Measurements from ENCODE around the gene BACE2.

The BACE2 gene

GRCh38 chr21:41153443-41153842, 14.5 kb upstream of the BACE2 start:
- Histone ChIP-seq H3K4me1 (ENCODE audit: control insufficient read depth, insufficient read depth, low read length) (no peaks in the 10 kb centered on the region), H3K4me3 (ENCODE audit: low read depth, low read length) (no peak overlapping the region), H3K36me3 (ENCODE audit: control insufficient read depth in 2 of 2, insufficient read depth in 1 of 2, low read length in 2 of 2) (no peaks in the 10 kb centered on the region), H3K27ac (ENCODE audit: extremely low read depth, low read depth, low read length) (no peak overlapping the region), H3K9me3 (ENCODE audit: control insufficient read depth, insufficient read depth, low read depth, low read length) (no peaks in the 10 kb centered on the region)
- CTCF ChIA-PET = interaction anchor here (0.6 to 0.9 kb wide), 2 partner anchors 19 to 58 kb away, joined by 3 read pairs; no protein-coding TSS in a partner anchor
- POLR2A ChIA-PET = no interaction called here
- TF ChIP-seq, protein P1, sequence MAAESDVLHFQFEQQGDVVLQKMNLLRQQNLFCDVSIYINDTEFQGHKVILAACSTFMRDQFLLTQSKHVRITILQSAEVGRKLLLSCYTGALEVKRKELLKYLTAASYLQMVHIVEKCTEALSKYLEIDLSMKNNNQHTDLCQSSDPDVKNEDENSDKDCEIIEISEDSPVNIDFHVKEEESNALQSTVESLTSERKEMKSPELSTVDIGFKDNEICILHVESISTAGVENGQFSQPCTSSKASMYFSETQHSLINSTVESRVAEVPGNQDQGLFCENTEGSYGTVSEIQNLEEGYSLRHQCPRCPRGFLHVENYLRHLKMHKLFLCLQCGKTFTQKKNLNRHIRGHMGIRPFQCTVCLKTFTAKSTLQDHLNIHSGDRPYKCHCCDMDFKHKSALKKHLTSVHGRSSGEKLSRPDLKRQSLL (tag by site-specific recombination; IDR thresholded peaks at IDR 0.05) = no peak
- TF ChIP-seq PRDM1 (tag by site-specific recombination; IDR thresholded peaks at IDR 0.05) = peak; percentile 89
- TF ChIP-seq ZNF366 (tag by site-specific recombination; conservative IDR thresholded peaks at IDR 0.05) = peak; percentile 90
- TF ChIP-seq, protein P2, sequence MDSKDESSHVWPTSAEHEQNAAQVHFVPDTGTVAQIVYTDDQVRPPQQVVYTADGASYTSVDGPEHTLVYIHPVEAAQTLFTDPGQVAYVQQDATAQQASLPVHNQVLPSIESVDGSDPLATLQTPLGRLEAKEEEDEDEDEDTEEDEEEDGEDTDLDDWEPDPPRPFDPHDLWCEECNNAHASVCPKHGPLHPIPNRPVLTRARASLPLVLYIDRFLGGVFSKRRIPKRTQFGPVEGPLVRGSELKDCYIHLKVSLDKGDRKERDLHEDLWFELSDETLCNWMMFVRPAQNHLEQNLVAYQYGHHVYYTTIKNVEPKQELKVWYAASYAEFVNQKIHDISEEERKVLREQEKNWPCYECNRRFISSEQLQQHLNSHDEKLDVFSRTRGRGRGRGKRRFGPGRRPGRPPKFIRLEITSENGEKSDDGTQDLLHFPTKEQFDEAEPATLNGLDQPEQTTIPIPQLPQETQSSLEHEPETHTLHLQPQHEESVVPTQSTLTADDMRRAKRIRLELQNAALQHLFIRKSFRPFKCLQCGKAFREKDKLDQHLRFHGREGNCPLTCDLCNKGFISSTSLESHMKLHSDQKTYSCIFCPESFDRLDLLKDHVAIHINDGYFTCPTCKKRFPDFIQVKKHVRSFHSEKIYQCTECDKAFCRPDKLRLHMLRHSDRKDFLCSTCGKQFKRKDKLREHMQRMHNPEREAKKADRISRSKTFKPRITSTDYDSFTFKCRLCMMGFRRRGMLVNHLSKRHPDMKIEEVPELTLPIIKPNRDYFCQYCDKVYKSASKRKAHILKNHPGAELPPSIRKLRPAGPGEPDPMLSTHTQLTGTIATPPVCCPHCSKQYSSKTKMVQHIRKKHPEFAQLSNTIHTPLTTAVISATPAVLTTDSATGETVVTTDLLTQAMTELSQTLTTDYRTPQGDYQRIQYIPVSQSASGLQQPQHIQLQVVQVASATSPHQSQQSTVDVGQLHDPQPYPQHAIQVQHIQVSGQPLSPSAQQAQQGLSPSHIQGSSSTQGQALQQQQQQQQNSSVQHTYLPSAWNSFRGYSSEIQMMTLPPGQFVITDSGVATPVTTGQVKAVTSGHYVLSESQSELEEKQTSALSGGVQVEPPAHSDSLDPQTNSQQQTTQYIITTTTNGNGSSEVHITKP (tag by site-specific recombination; IDR thresholded peaks at IDR 0.05) = no peak

DNA sequence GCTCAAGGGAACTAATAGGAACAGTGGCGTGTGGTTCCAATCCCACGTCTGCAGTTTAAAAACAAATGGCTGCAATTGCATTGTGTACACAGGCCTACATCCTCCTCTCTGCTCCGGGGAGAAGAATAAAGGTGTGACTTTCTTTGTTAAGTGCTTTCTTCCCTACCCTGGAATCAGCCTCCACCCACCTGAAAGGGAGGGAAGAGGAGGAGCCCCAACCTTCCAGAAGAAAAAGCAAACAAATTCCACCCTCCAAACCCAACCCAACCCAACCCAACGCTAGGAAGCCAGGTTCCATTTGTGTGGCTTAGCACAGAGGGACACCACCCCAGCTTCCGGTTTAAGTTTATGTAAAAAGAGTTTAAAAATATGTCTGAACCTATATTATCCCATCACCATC, 11.8 kb upstream of the BACE2 start:
- Histone ChIP-seq H3K9me3 (ENCODE audit: control insufficient read depth, insufficient read depth, low read depth, low read length) (no peaks in the 10 kb centered on the region), H3K4me1 (ENCODE audit: control insufficient read depth, insufficient read depth, low read length) (no peaks in the 10 kb centered on the region), H3K36me3 (ENCODE audit: control insufficient read depth in 2 of 2, insufficient read depth in 1 of 2, low read length in 2 of 2) (no peaks in the 10 kb centered on the region), H3K27ac (ENCODE audit: extremely low read depth, low read depth, low read length) (no peak overlapping the region), H3K4me3 (ENCODE audit: low read depth, low read length) (no peak overlapping the region)
- POLR2A ChIA-PET = no interaction called here
- CTCF ChIA-PET = interaction anchor here (0.6 to 1.4 kb wide), 3 partner anchors 11 to 22 kb away, joined by 3 to 7 read pairs (median 4); no protein-coding TSS in a partner anchor
- TF ChIP-seq EGR2 (tag by site-specific recombination; IDR thresholded peaks at IDR 0.05; ENCODE audit: low read depth) (0 out of 2 replicates have a peak, but pooled peaks have one; percentile 10), KLF1 (tag by site-specific recombination; IDR thresholded peaks at IDR 0.05) (peak; percentile 24; the same call in 1 of the 2 replicates)
- TF ChIP-seq, protein P3, sequence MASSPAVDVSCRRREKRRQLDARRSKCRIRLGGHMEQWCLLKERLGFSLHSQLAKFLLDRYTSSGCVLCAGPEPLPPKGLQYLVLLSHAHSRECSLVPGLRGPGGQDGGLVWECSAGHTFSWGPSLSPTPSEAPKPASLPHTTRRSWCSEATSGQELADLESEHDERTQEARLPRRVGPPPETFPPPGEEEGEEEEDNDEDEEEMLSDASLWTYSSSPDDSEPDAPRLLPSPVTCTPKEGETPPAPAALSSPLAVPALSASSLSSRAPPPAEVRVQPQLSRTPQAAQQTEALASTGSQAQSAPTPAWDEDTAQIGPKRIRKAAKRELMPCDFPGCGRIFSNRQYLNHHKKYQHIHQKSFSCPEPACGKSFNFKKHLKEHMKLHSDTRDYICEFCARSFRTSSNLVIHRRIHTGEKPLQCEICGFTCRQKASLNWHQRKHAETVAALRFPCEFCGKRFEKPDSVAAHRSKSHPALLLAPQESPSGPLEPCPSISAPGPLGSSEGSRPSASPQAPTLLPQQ (tag by site-specific recombination; IDR thresholded peaks at IDR 0.05) = no peak

GRCh38 chr21:41158026-41158425, 9.9 kb upstream of the BACE2 start:
- Histone ChIP-seq H3K9me3 (ENCODE audit: control insufficient read depth, insufficient read depth, low read depth, low read length) (no peaks in the 10 kb centered on the region), H3K4me3 (ENCODE audit: low read depth, low read length) (no peak overlapping the region), H3K4me1 (ENCODE audit: control insufficient read depth, insufficient read depth, low read length) (no peaks in the 10 kb centered on the region), H3K27ac (ENCODE audit: extremely low read depth, low read depth, low read length) (no peak overlapping the region), H3K36me3 (ENCODE audit: control insufficient read depth in 2 of 2, insufficient read depth in 1 of 2, low read length in 2 of 2) (no peaks in the 10 kb centered on the region)
- POLR2A ChIA-PET = no interaction called here
- TF ChIP-seq ZNF2 (tag by site-specific recombination; IDR thresholded peaks at IDR 0.05) (no peak), ZNF335 (tag by site-specific recombination; conservative IDR thresholded peaks at IDR 0.05) (no peak), HOXD13 (CRISPR knock-in tag; IDR thresholded peaks at IDR 0.05; ENCODE audit: borderline replicate concordance) (no peak), ZNF112 (tag by site-specific recombination; IDR thresholded peaks at IDR 0.05) (no peak), ZNF610 (tag by site-specific recombination; IDR thresholded peaks at IDR 0.05; ENCODE audit: borderline replicate concordance) (no peak), ZNF202 (tag by site-specific recombination; IDR thresholded peaks at IDR 0.05; ENCODE audit: borderline replicate concordance) (no peak), RBAK (tag by site-specific recombination; IDR thresholded peaks at IDR 0.05) (no peak), ZNF292 (tag by site-specific recombination; IDR thresholded peaks at IDR 0.05; ENCODE audit: borderline replicate concordance, low read depth) (no peak)
- CTCF ChIA-PET = interaction anchor here (0.6 to 1.6 kb wide), 4 partner anchors 8 to 12 kb away, joined by 3 to 6 read pairs (median 4); partner anchors contain the start of gene BACE2
